Measurements from ENCODE around the gene RAD18.

Gene RAD18

GRCh38 chr3:8864402-8865350 lies 98.6 kb downstream of the RAD18 start:
- DNase-seq (ENCODE audit: low spot score), result no peak

- no peak for DNase-seq (ENCODE audit: low spot score)
Measured at GRCh38 chr3:8863891-8864290, 99.4 kb downstream of the RAD18 start.

GRCh38 chr3:8857720-8858367 lies 105.4 kb downstream of the RAD18 start:
- DNase-seq (ENCODE audit: low spot score), result no peak

GRCh38 chr3:8856721-8857120 lies 106.6 kb downstream of the RAD18 start:
- DNase-seq (ENCODE audit: low spot score), result no peak

- no peak for DNase-seq (ENCODE audit: low spot score)
Measured at GRCh38 chr3:8856071-8856470, 107.2 kb downstream of the RAD18 start.

- DNase-seq (ENCODE audit: low spot score), result no peak
Measured at GRCh38 chr3:8854656-8855055, 108.6 kb downstream of the RAD18 start.

- no peak for DNase-seq (ENCODE audit: low spot score)
Measured at GRCh38 chr3:8853081-8853480, 110.2 kb downstream of the RAD18 start.

- no peak for DNase-seq (ENCODE audit: low spot score)
Measured at GRCh38 chr3:8852511-8852910, 110.8 kb downstream of the RAD18 start.

GRCh38 chr3:8851703-8852102 lies 111.6 kb downstream of the RAD18 start:
- no peak for DNase-seq (ENCODE audit: low spot score)

- no peak for DNase-seq (ENCODE audit: low spot score)
Measured at GRCh38 chr3:8848696-8849131, 114.6 kb downstream of the RAD18 start.

GRCh38 chr3:8847317-8847716 lies 116.0 kb downstream of the RAD18 start:
- DNase-seq (ENCODE audit: low spot score), result no peak

GRCh38 chr3:8846176-8846575 lies 117.1 kb downstream of the RAD18 start:
- no peak for DNase-seq (ENCODE audit: low spot score)

- no peak for DNase-seq (ENCODE audit: low spot score)
Measured at GRCh38 chr3:8845641-8846040, 117.6 kb downstream of the RAD18 start.

- DNase-seq (ENCODE audit: low spot score), result no peak
Measured at GRCh38 chr3:8843347-8843746, 119.9 kb downstream of the RAD18 start.

GRCh38 chr3:8842293-8842692 lies 121.0 kb downstream of the RAD18 start:
- DNase-seq (ENCODE audit: low spot score), result no peak

GRCh38 chr3:8841472-8841871 lies 121.8 kb downstream of the RAD18 start:
- peak; percentile 4 for DNase-seq (ENCODE audit: low spot score)

- DNase-seq (ENCODE audit: low spot score), result no peak
Measured at GRCh38 chr3:8840556-8840955, 122.7 kb downstream of the RAD18 start.

GRCh38 chr3:8839607-8840325 lies 123.5 kb downstream of the RAD18 start:
- no peak for DNase-seq (ENCODE audit: low spot score)

GRCh38 chr3:8838765-8839423 lies 124.4 kb downstream of the RAD18 start:
- no peak for DNase-seq (ENCODE audit: low spot score)

GRCh38 chr3:8838234-8838633 lies 125.0 kb downstream of the RAD18 start:
- no peak for DNase-seq (ENCODE audit: low spot score)

- no peak for DNase-seq (ENCODE audit: low spot score)
Measured at GRCh38 chr3:8837162-8837561, 126.1 kb downstream of the RAD18 start.

- no peak for DNase-seq (ENCODE audit: low spot score)
Measured at GRCh38 chr3:8836096-8836495, 127.2 kb downstream of the RAD18 start.
